Astrocyte of the cerebellum (primary cell): Measurements from ENCODE around the gene KIF17.

ENCODE experiments used
- DNase-seq: peaks from one replicate; pipeline ENCODE4 v3.0.0-alpha.2; 2011; ENCODE audit warnings: low read depth
- H3K4me3 ChIP-seq: 2 replicates; pipeline ENCODE4 v1.5.1; 2011; ENCODE audit warnings: mild to moderate bottlenecking, low read depth, low read length, moderate library complexity
- CTCF ChIP-seq: IDR thresholded peaks from 2 replicates; pipeline ENCODE4 v1.5.1; 2012; ENCODE audit warnings: low read length, low read depth, moderate library complexity, mild to moderate bottlenecking; ENCODE audit errors: missing control alignments
- in situ Hi-C: cut with HindIII; loops from 2 replicates; pipeline ENCODE4 v1.10.0; 2017; ENCODE audit warnings: low sequenced_read_pairs

Gene KIF17

GRCh38 chr1:20693623-20694022 is 24.2 kb downstream of the KIF17 start:
- no peak for TF ChIP-seq CTCF
- in situ Hi-C loops, result no loop called here
- DNase-seq, result no peak
- H3K4me3 ChIP-seq, result no peak overlapping the region

- DNase-seq, result no peak
- no peak overlapping the region for H3K4me3 ChIP-seq
- in situ Hi-C loops, result no loop called here
- TF ChIP-seq CTCF, result no peak
Observed at GRCh38 chr1:20691872-20692271, 25.9 kb downstream of the KIF17 start.

GRCh38 chr1:20689645-20690056 is 28.2 kb downstream of the KIF17 start:
- no peak for DNase-seq
- H3K4me3 ChIP-seq, result no peak overlapping the region
- TF ChIP-seq CTCF, result no peak
- in situ Hi-C loops, result no loop called here

DNA sequence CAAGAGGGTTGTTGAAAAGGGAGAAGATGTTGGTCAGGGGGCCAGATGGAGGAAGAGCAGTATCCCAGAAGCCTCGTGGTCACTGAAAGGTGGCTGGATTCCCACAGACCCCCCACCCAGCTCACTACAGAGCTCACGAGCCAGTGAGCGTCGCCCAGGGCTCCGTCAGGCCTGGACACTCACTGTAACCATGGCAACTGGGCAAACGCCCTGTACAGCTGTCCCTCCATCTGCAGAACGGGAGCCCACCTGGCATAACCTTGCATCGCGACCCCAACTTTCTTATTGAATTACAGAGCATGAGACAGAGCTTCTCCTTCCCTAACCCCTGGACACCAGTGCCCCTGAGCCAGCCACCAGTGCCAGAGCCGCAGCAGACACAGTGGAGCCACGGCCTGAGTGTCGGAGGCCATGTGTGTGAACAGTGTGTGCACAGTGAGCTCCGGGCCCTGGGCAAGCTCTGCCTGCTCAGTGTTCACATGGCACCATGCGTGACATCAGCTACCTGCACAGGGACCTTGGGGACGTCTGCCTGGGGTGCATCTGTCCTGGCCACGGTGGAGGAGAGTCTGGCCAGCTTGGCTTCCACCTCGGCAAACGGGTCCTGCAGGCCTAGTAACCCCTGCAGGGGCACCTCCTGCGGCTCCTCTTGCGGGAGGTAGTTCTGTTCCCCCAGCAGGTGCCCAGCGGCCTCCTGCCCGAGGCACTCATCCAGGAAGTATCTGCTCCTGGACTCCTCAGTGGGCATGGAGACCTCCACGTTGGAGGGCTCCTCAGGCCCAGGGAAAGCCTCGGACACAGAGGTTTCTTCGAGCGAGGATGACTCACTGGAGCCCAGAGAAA is 30.7 kb downstream of the KIF17 start:
- DNase-seq, result no peak
- no peak overlapping the region for H3K4me3 ChIP-seq
- TF ChIP-seq CTCF, result no peak
- in situ Hi-C loops, result no loop called here

DNA sequence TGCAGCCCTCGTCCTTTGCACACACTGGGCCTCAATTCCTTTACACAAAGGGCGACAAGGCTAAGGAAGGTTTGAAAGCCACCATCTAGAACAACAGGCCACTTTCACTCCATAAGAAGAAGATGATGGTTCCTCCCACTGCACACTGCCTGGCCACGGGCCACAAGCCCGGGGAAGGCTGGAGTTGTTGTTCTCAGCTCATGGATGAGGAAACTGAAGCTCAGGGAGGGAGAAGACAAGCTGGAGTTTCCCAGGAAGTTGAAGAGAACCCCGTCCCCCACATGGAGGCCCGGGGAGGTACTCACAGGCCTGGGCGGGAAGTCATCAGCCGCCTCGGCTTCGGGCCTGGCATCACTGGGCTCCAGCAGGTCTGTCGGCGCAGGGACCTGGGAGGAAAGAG is 32.1 kb downstream of the KIF17 start:
- H3K4me3 ChIP-seq, result no peak overlapping the region
- no peak for TF ChIP-seq CTCF
- DNase-seq, result no peak
- in situ Hi-C loops, result no loop called here

DNA sequence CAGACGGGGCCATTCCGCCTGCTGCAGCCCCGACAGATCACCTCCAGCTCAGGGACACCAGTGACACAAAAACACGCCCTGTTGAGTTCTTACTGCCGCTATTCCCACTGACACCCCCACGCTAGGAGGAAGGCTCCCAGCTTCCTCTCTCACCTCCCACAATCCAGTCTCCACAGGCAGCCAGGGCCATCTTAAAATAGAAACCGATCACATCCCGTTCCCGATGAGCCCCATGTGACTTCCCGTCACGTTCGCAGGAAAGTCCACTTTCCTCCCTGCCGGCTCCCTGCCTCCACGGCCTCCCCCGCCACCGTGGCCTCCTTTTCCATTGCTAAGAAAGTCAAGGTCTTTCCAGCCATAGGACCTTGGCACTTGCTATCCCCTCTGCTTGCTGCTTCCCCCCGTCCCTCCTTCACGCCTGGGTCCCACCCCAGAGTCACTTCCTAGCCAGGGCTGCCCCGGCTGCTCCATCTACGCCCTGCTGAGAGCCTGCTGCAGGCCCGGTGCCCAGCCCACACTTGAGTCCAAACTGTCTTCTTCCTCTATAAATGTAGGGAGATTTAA is 32.6 kb downstream of the KIF17 start:
- no peak for DNase-seq
- no peak for TF ChIP-seq CTCF
- in situ Hi-C loops, result no loop called here
- no peak overlapping the region for H3K4me3 ChIP-seq
